ENCODE measurements around the gene ADCY1. TPM values are rescaled to one million over a fixed set of nuclear protein-coding genes. Genes with fewer than 3 reads are reported as not detected.

Gene ADCY1
- total RNA-seq, 2 experiments from 2014 or later, result 0.03 TPM; not detected in 1

DNA sequence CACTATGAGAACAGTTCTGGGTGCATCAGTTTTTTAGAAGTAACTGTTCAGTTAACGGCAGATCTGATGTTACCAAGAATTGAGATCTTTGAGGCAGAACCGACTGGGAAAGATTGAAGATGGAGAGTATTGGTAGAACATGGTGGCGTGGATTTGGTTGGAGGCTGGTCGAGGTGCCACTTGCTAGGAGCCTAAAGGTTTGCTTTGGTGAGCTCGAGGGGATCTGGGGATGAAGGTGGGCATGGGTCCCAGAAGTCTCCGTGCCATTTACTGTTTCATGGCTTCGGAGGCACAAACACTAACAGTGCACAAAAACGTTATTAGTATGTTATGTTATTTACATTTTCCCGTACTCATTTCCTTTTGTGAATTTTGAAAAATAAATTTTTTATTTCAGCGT is 81.4 kb downstream of the ADCY1 start:
- no peaks in the 10 kb centered on the region for H3K27me3 ChIP-seq (ENCODE audit: control insufficient read depth in 1 of 2, insufficient read depth in 2 of 2, low read length in 2 of 2)
- no peaks in the 10 kb centered on the region for H3K4me1 Mint-ChIP-seq (ENCODE audit: low read depth)
- H3K4me3 ChIP-seq (ENCODE audit: low read length), result no peak overlapping the region
- no peaks in the 10 kb centered on the region for H3K27me3 Mint-ChIP-seq
- CTCF ChIA-PET, result interaction anchor here (1.4 kb wide), 1 partner anchor 9 kb away, joined by 4 read pairs; no protein-coding TSS in a partner anchor
- no peaks in the 10 kb centered on the region for H3K9me3 Mint-ChIP-seq
- H3K9me3 ChIP-seq (ENCODE audit: control insufficient read depth in 1 of 2, insufficient read depth in 1 of 2, low read length in 2 of 2), result no peaks in the 10 kb centered on the region
- H3K4me3 Mint-ChIP-seq, result no peak overlapping the region
- TF ChIP-seq, protein P1, sequence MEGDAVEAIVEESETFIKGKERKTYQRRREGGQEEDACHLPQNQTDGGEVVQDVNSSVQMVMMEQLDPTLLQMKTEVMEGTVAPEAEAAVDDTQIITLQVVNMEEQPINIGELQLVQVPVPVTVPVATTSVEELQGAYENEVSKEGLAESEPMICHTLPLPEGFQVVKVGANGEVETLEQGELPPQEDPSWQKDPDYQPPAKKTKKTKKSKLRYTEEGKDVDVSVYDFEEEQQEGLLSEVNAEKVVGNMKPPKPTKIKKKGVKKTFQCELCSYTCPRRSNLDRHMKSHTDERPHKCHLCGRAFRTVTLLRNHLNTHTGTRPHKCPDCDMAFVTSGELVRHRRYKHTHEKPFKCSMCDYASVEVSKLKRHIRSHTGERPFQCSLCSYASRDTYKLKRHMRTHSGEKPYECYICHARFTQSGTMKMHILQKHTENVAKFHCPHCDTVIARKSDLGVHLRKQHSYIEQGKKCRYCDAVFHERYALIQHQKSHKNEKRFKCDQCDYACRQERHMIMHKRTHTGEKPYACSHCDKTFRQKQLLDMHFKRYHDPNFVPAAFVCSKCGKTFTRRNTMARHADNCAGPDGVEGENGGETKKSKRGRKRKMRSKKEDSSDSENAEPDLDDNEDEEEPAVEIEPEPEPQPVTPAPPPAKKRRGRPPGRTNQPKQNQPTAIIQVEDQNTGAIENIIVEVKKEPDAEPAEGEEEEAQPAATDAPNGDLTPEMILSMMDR (IDR thresholded peaks at IDR 0.05), result no peak
- H3K36me3 ChIP-seq (ENCODE audit: insufficient read depth, low read length), result no peaks in the 10 kb centered on the region
- intact Hi-C loops (cut with DNase I, micrococcal nuclease), result no loop called here
- H3K27ac ChIP-seq (ENCODE audit: low read depth in 1 of 2, low read length in 2 of 2), result no peak overlapping the region
- H3K27ac Mint-ChIP-seq, result no peak overlapping the region
- no peaks in the 10 kb centered on the region for H3K4me1 ChIP-seq (ENCODE audit: insufficient read depth, low read length)
- H3K36me3 Mint-ChIP-seq (ENCODE audit: low read depth), result no peaks in the 10 kb centered on the region
- DNase-seq (no peak), ATAC-seq (ENCODE audit: poor library complexity) (no peak)
- POLR2A ChIA-PET, result no interaction called here

DNA sequence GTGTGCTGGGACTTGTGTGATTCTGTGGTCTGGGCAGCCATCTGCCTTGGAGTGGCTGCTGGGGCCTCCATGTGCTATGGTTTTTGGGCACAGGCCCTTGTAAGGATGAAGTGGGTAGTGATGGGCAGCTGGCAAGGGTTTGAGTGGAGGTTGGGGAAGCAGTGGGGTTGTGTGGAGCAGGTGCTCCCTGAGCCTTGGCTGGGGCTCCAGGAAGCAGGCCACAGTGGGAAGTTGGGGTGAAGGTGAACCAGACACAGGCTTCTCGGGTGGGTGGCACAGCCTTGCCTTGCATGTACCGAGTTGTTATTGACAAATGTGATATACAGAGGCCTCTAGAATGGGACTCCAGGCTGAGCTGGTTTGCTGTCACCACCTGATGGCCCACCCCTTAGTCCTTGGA is 82.3 kb downstream of the ADCY1 start:
- Mint-ChIP-seq H3K4me1 (ENCODE audit: low read depth) (no peaks in the 10 kb centered on the region), H3K27me3 (no peaks in the 10 kb centered on the region), H3K4me3 (no peak overlapping the region), H3K9me3 (no peaks in the 10 kb centered on the region), H3K27ac (no peak overlapping the region), H3K36me3 (ENCODE audit: low read depth) (no peaks in the 10 kb centered on the region)
- H3K4me3 ChIP-seq (ENCODE audit: low read length), result no peak overlapping the region
- intact Hi-C loops (cut with DNase I, micrococcal nuclease), result no loop called here
- no peak overlapping the region for H3K27ac ChIP-seq (ENCODE audit: low read depth in 1 of 2, low read length in 2 of 2)
- TF ChIP-seq, protein P1 (IDR thresholded peaks at IDR 0.05), result no peak
- CTCF ChIA-PET, result interaction anchor here (1.4 kb wide), 1 partner anchor 8 kb away, joined by 4 read pairs; no protein-coding TSS in a partner anchor
- POLR2A ChIA-PET, result no interaction called here
- no peak for DNase-seq
- no peaks in the 10 kb centered on the region for H3K4me1 ChIP-seq (ENCODE audit: insufficient read depth, low read length)
- no peaks in the 10 kb centered on the region for H3K9me3 ChIP-seq (ENCODE audit: control insufficient read depth in 1 of 2, insufficient read depth in 1 of 2, low read length in 2 of 2)
- H3K36me3 ChIP-seq (ENCODE audit: insufficient read depth, low read length), result no peaks in the 10 kb centered on the region
- ATAC-seq (ENCODE audit: poor library complexity), result no peak
- H3K27me3 ChIP-seq (ENCODE audit: control insufficient read depth in 1 of 2, insufficient read depth in 2 of 2, low read length in 2 of 2), result no peaks in the 10 kb centered on the region

DNA sequence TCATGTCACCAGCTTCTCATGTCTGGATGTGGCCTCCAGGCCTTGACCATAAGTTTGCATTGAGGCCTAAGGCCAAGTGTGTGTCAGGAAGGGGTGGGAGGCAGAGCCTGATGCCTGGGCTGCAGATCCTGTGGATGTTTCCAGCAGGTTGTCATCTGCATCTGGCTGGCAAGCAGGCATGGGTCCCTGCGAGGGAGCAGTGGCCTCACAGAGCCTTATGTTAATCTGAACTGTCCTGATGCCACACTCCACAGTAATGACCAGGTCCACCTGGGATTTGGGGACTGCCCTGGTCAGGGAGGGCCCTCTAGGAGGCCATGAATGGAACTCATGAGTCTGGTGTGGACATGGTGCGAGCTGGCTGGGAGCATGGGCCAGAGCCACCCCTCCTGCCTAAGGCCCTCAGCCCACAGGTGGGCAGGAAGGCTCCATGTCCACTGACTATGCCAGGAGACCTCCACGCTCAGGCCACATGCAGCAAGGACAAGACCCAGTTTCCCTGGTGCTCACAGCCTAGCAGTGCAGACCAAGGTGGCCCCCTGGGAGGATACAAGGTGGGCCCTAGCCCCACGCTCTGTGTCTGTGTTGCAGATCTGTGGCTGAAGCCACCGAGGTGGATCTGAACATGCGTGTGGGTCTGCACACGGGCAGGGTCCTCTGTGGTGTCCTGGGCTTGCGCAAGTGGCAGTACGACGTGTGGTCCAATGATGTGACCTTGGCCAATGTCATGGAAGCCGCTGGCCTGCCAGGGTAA is 83.1 kb downstream of the ADCY1 start:
- Mint-ChIP-seq H3K27me3 (no peaks in the 10 kb centered on the region), H3K4me1 (ENCODE audit: low read depth) (no peaks in the 10 kb centered on the region), H3K36me3 (ENCODE audit: low read depth) (no peaks in the 10 kb centered on the region), H3K27ac (no peak overlapping the region), H3K4me3 (no peak overlapping the region), H3K9me3 (no peaks in the 10 kb centered on the region)
- intact Hi-C loops (cut with DNase I, micrococcal nuclease), result no loop called here
- H3K27me3 ChIP-seq (ENCODE audit: control insufficient read depth in 1 of 2, insufficient read depth in 2 of 2, low read length in 2 of 2), result no peaks in the 10 kb centered on the region
- no peak overlapping the region for H3K27ac ChIP-seq (ENCODE audit: low read depth in 1 of 2, low read length in 2 of 2)
- TF ChIP-seq, protein P1 (IDR thresholded peaks at IDR 0.05), result no peak
- ChIA-PET CTCF (no interaction called here), POLR2A (no interaction called here)
- H3K4me1 ChIP-seq (ENCODE audit: insufficient read depth, low read length), result no peaks in the 10 kb centered on the region
- no peak for ATAC-seq (ENCODE audit: poor library complexity)
- no peaks in the 10 kb centered on the region for H3K36me3 ChIP-seq (ENCODE audit: insufficient read depth, low read length)
- no peak overlapping the region for H3K4me3 ChIP-seq (ENCODE audit: low read length)
- no peaks in the 10 kb centered on the region for H3K9me3 ChIP-seq (ENCODE audit: control insufficient read depth in 1 of 2, insufficient read depth in 1 of 2, low read length in 2 of 2)
- DNase-seq, result no peak

Measured in CD4-positive, alpha-beta T cell (primary cell).